ENCODE data around the gene SYT1.

- no peak for TF ChIP-seq CTCF (conservative IDR thresholded peaks at IDR 0.05 in 1 of 2, IDR thresholded peaks at IDR 0.05 in 1 of 2; ENCODE audit: extremely low read depth in 1 of 2, insufficient read depth in 1 of 2, low read depth in 1 of 2, low read length in 2 of 2)
- TF ChIP-seq EZH2 (IDR thresholded peaks at IDR 0.05; ENCODE audit: borderline replicate concordance, low read length) = no peak
Measured at GRCh38 chr12:79397609-79398008, 533.0 kb downstream of the SYT1 start.

Data from mammary epithelial cell (primary cell).